NOMO-1 treated with DMSO at 0.1 percent for 48 hours (cell line): ENCODE measurements around the gene CXCL12.

Experiments used
- DNase-seq: peaks from one replicate; lab custom pipeline; 2025; ENCODE audit not compliant: unreplicated experiment; lab: John Stamatoyannopoulos, UW

CXCL12 gene

GRCh38 chr10:44385696-44386441 lies 972 bp upstream of the CXCL12 start:
- DNase-seq, result no peak

- DNase-seq, result no peak
These were observed 284 bp downstream of the CXCL12 start for GRCh38 chr10:44384601-44385025.

- no peak for DNase-seq
These were observed 922 bp downstream of the CXCL12 start for GRCh38 chr10:44383749-44384600.

GRCh38 chr10:44382981-44383748 lies 1.7 kb downstream of the CXCL12 start:
- no peak for DNase-seq

GRCh38 chr10:44382131-44382858 lies 2.6 kb downstream of the CXCL12 start:
- DNase-seq, result no peak

- no peak for DNase-seq
These were observed 3.9 kb downstream of the CXCL12 start for GRCh38 chr10:44380829-44381600.

GRCh38 chr10:44379907-44380306 lies 5.0 kb downstream of the CXCL12 start:
- DNase-seq, result no peak

- no peak for DNase-seq
These were observed 6.3 kb downstream of the CXCL12 start for GRCh38 chr10:44378626-44379025.

GRCh38 chr10:44377651-44378310 lies 7.1 kb downstream of the CXCL12 start:
- DNase-seq, result no peak

- DNase-seq, result no peak
These were observed 8.3 kb downstream of the CXCL12 start for GRCh38 chr10:44376472-44377099.

GRCh38 chr10:44374155-44374554 lies 10.7 kb downstream of the CXCL12 start:
- DNase-seq, result no peak

- no peak for DNase-seq
These were observed 11.4 kb downstream of the CXCL12 start for GRCh38 chr10:44373341-44373995.

GRCh38 chr10:44372181-44372580 lies 12.7 kb downstream of the CXCL12 start:
- DNase-seq, result no peak

GRCh38 chr10:44370731-44371248 lies 14.1 kb downstream of the CXCL12 start:
- no peak for DNase-seq

- DNase-seq, result no peak
These were observed 15.0 kb downstream of the CXCL12 start for GRCh38 chr10:44369854-44370253.

GRCh38 chr10:44369296-44369695 lies 15.6 kb downstream of the CXCL12 start:
- no peak for DNase-seq

- DNase-seq, result no peak
These were observed 16.3 kb downstream of the CXCL12 start for GRCh38 chr10:44368637-44369036.

- DNase-seq, result no peak
These were observed 17.8 kb downstream of the CXCL12 start for GRCh38 chr10:44366941-44367630.
